HUES64 (cell line): ENCODE measurements around the gene FGF18. TPM values are rescaled to one million over a fixed set of nuclear protein-coding genes. Genes with fewer than 3 reads are reported as not detected.
"Not testable (repeated sequence)": the region's sequence is repeated elsewhere in the genome, so short reads cannot be mapped to it uniquely, and the experiment has no call there.

Experiments
- H3K27ac ChIP-seq: 2 replicates; pipeline ENCODE4 v1.7.0; 2013; ENCODE audit warnings: low read depth, low read length, inconsistent platforms
- H3K27me3 ChIP-seq: 2 replicates; pipeline ENCODE4 v1.6.1; 2013; ENCODE audit warnings: mild to moderate bottlenecking, low read length; ENCODE audit not compliant: insufficient read depth
- H3K36me3 ChIP-seq: 2 replicates; pipeline ENCODE4 v1.6.1; 2013; ENCODE audit warnings: mild to moderate bottlenecking, low read length; ENCODE audit not compliant: insufficient read depth
- H3K4me1 ChIP-seq: 2 replicates; pipeline ENCODE4 v1.6.1; 2013; ENCODE audit warnings: mild to moderate bottlenecking, low read length, moderate library complexity; ENCODE audit not compliant: insufficient read depth
- H3K4me3 ChIP-seq: 2 replicates; pipeline ENCODE4 v1.5.1; 2013; ENCODE audit warnings: mild to moderate bottlenecking, low read length, moderate library complexity
- H3K9ac ChIP-seq: 2 replicates; pipeline ENCODE4 v1.6.1; 2013; ENCODE audit warnings: mild to moderate bottlenecking, low read depth, low read length
- H3K9me3 ChIP-seq: 2 replicates; pipeline ENCODE4 v1.6.1; 2013; ENCODE audit warnings: low read depth, low read length; ENCODE audit not compliant: insufficient read depth
- WGBS: fragments of 150-250, 120-280 bp; methylation state at CpG from one replicate; pipeline ENCODE4 v1.1.7; 2013; ENCODE audit warnings: missing lambda C conversion rate; 5-methylcytosine and 5-hydroxymethylcytosine counted together
- polyA plus RNA-seq, 2 experiments: library from polyadenylated mRNA; stranded (reverse); fragments of 50-300 nt; gene quantifications; one replicate each; pipeline ENCODE4 v1.2.3, GENCODE V29; 2013

The FGF18 gene
- polyA plus RNA-seq (2013, experiment 1 of 2), result 1.5 TPM
- 2.9 TPM for polyA plus RNA-seq (2013, experiment 2 of 2)

GRCh38 chr5:171418982-171419687 is at the start of gene FGF18:
Gene FGF18 (plus strand): TSS chr5:171419647. CDS start chr5:171420200, 553 bp downstream.
- H3K27ac ChIP-seq, result peak within 1 kb of the TSS; percentile 44; the same call in 1 of the 2 replicates
- H3K9ac ChIP-seq, result peak within 1 kb of the TSS; percentile 25
- peak within 1 kb of the TSS; percentile 65 for H3K4me3 ChIP-seq
- no peaks in the 10 kb centered on the region for H3K9me3 ChIP-seq
- H3K36me3 ChIP-seq, result no peaks in the 10 kb centered on the region
- H3K27me3 ChIP-seq, result peaks cover 45% of the 10 kb centered on the region
- WGBS, result under 1% methylated on average over 74 of the region's 74 CpGs
- H3K4me1 ChIP-seq, result peaks cover 28% of the 10 kb centered on the region

- Histone ChIP-seq H3K4me3 (no peak overlapping the region), H3K9ac (no peak overlapping the region), H3K9me3 (no peaks in the 10 kb centered on the region), H3K4me1 (no peaks in the 10 kb centered on the region), H3K27me3 (no peaks in the 10 kb centered on the region), H3K27ac (no peak overlapping the region), H3K36me3 (no peaks in the 10 kb centered on the region)
- 94% methylated on average over 4 of the region's 4 CpGs for WGBS
Observed at GRCh38 chr5:171369898-171370297, 49.5 kb upstream of the FGF18 start.

GRCh38 chr5:171370881-171371280 is 48.6 kb upstream of the FGF18 start:
- not testable (repeated sequence) for H3K4me1 ChIP-seq, H3K36me3 ChIP-seq, H3K9me3 ChIP-seq, H3K27ac ChIP-seq, H3K9ac ChIP-seq, H3K4me3 ChIP-seq, H3K27me3 ChIP-seq
- 63% methylated on average over 10 of the region's 10 CpGs for WGBS

GRCh38 chr5:171371326-171371725 is 48.1 kb upstream of the FGF18 start:
- Histone ChIP-seq H3K27me3 (no peaks in the 10 kb centered on the region), H3K27ac (no peak overlapping the region)
- WGBS, result 90% methylated on average over 13 of the region's 13 CpGs

GRCh38 chr5:171379961-171380360 is 39.5 kb upstream of the FGF18 start:
- Histone ChIP-seq H3K9ac (no peak overlapping the region), H3K4me3 (no peak overlapping the region), H3K27ac (no peak overlapping the region), H3K27me3 (no peaks in the 10 kb centered on the region), H3K36me3 (no peaks in the 10 kb centered on the region), H3K9me3 (no peaks in the 10 kb centered on the region), H3K4me1 (no peaks in the 10 kb centered on the region)
- WGBS, result 96% methylated on average over 7 of the region's 7 CpGs

More at GRCh38 chr5:171371326-171371725, 48.1 kb upstream of the FGF18 start:
- no peaks in the 10 kb centered on the region for H3K4me1 ChIP-seq
- no peak overlapping the region for H3K4me3 ChIP-seq
- H3K36me3 ChIP-seq, result no peaks in the 10 kb centered on the region
- no peak overlapping the region for H3K9ac ChIP-seq
- H3K9me3 ChIP-seq, result no peaks in the 10 kb centered on the region

- not testable (repeated sequence) for H3K9me3 ChIP-seq, H3K9ac ChIP-seq, H3K36me3 ChIP-seq, H3K4me3 ChIP-seq, H3K27me3 ChIP-seq, H3K4me1 ChIP-seq, H3K27ac ChIP-seq
- 92% methylated on average over 9 of the region's 9 CpGs for WGBS
Observed at GRCh38 chr5:171384416-171384815, 35.0 kb upstream of the FGF18 start.

- not testable (repeated sequence) for H3K9me3 ChIP-seq, H3K27ac ChIP-seq, H3K27me3 ChIP-seq, H3K9ac ChIP-seq, H3K4me3 ChIP-seq, H3K4me1 ChIP-seq
- peaks cover 15% of the 10 kb centered on the region for H3K36me3 ChIP-seq
- WGBS, result 69% methylated on average over 1 of the region's 3 CpGs
Observed at GRCh38 chr5:171384999-171385398, 34.4 kb upstream of the FGF18 start.

- 96% methylated on average over 25 of the region's 25 CpGs for WGBS
- H3K9ac ChIP-seq, result peak overlapping the region; percentile 99; the same call in 1 of the 2 replicates
- H3K4me3 ChIP-seq, result peak overlapping the region; percentile 94
- H3K36me3 ChIP-seq, result peaks cover 27% of the 10 kb centered on the region
- H3K9me3 ChIP-seq, result no peaks in the 10 kb centered on the region
- H3K27me3 ChIP-seq, result no peaks in the 10 kb centered on the region
- no peak overlapping the region; the same call in 1 of the 2 replicates for H3K27ac ChIP-seq
- peaks cover 7% of the 10 kb centered on the region for H3K4me1 ChIP-seq
Observed at GRCh38 chr5:171386006-171386671, 33.3 kb upstream of the FGF18 start.

GRCh38 chr5:171386861-171387344 is 32.5 kb upstream of the FGF18 start:
- Histone ChIP-seq H3K27ac (peak overlapping the region; percentile 94), H3K9me3 (no peaks in the 10 kb centered on the region), H3K4me3 (peak overlapping the region; percentile 94), H3K4me1 (peaks cover 13% of the 10 kb centered on the region), H3K27me3 (no peaks in the 10 kb centered on the region), H3K9ac (peak overlapping the region; percentile 99), H3K36me3 (peaks cover 34% of the 10 kb centered on the region)
- 14% methylated on average over 20 of the region's 20 CpGs for WGBS

GRCh38 chr5:171387345-171387969 is 32.0 kb upstream of the FGF18 start, which contains the start of gene NPM1:
Gene NPM1 (plus strand): TSS chr5:171387849. CDS start chr5:171387949, 100 bp downstream.
- Histone ChIP-seq H3K27me3 (no peaks in the 10 kb centered on the region), H3K4me3 (peak within 1 kb of the TSS; percentile 94), H3K9me3 (no peaks in the 10 kb centered on the region), H3K9ac (peak within 1 kb of the TSS; percentile 99), H3K27ac (peak within 1 kb of the TSS; percentile 94), H3K36me3 (peaks cover 40% of the 10 kb centered on the region), H3K4me1 (peaks cover 17% of the 10 kb centered on the region)
- under 1% methylated on average over 56 of the region's 56 CpGs for WGBS
